Measurements from ENCODE around the gene SNED1.

DNA sequence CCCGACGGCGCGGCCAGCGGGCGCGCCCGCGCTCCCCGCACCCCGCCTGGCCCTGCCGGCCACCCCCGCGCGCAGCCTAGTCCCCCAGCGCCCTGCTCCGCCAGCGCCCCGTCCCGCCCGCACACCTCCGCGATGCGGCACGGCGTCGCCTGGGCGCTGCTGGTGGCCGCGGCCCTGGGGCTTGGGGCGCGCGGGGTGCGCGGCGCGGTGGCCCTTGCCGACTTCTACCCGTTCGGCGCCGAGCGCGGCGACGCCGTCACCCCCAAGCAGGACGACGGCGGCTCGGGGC is 232 bp downstream of the SNED1 start:
- TF ChIP-seq, protein P1, sequence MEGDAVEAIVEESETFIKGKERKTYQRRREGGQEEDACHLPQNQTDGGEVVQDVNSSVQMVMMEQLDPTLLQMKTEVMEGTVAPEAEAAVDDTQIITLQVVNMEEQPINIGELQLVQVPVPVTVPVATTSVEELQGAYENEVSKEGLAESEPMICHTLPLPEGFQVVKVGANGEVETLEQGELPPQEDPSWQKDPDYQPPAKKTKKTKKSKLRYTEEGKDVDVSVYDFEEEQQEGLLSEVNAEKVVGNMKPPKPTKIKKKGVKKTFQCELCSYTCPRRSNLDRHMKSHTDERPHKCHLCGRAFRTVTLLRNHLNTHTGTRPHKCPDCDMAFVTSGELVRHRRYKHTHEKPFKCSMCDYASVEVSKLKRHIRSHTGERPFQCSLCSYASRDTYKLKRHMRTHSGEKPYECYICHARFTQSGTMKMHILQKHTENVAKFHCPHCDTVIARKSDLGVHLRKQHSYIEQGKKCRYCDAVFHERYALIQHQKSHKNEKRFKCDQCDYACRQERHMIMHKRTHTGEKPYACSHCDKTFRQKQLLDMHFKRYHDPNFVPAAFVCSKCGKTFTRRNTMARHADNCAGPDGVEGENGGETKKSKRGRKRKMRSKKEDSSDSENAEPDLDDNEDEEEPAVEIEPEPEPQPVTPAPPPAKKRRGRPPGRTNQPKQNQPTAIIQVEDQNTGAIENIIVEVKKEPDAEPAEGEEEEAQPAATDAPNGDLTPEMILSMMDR (conservative IDR thresholded peaks at IDR 0.05 in 1 of 2, IDR thresholded peaks at IDR 0.05 in 1 of 2; ENCODE audit: extremely low read depth in 1 of 2, insufficient read depth in 1 of 2, low read depth in 1 of 2, low read length in 2 of 2): no peak
- no peak for TF ChIP-seq EZH2 (IDR thresholded peaks at IDR 0.05; ENCODE audit: borderline replicate concordance, low read length)

Measured in mammary epithelial cell (primary cell).